IMR-90 (cell line): ENCODE measurements around the gene MOV10. TPM values are rescaled to one million over a fixed set of nuclear protein-coding genes. Genes with fewer than 3 reads are reported as not detected.
A peak's percentile ranks its signal among the peaks of the same experiment; 100 is the strongest.

ENCODE experiments used
- ATAC-seq: fragments of 200-7000 bp; cut with Tn5 transposase; 2 replicates; pipeline ENCODE4 v1.9.1; 2020; ENCODE audit warnings: low read depth, mild to moderate bottlenecking, moderate library complexity
- BruUV-seq: library from RNA; stranded (reverse); fragments of 400-500 nt; replicated peaks from 2 replicates; lab custom pipeline; 2021; lab: Mats Ljungman, UMichigan
- CTCF ChIA-PET: fragments of 300-600 bp; formaldehyde crosslinking; extraction: SDS; loops from one replicate; lab custom pipeline; 2021; ENCODE audit warnings: antibody characterized with exemption; lab: Yijun Ruan, JAX
- POLR2A ChIA-PET: fragments of 300-600 bp; sonication (Branson Sonifier 250); formaldehyde crosslinking; loops from one replicate; lab custom pipeline; 2022; ENCODE audit warnings: antibody characterized with exemption; ENCODE audit not compliant: unreplicated experiment; lab: Charles Lee
- DNase-seq: peaks from one replicate; pipeline ENCODE4 v3.0.0; 2013
- H2AFZ ChIP-seq: replicated peaks from 2 replicates; pipeline ENCODE3; 2013; ENCODE audit warnings: low read length, mild to moderate bottlenecking; ENCODE audit not compliant: poor library complexity
- H2AK5ac ChIP-seq: 2 replicates; pipeline ENCODE4 v1.6.1; 2013; ENCODE audit warnings: low read depth, low read length, inconsistent platforms
- H2AK9ac ChIP-seq: replicated peaks from 2 replicates; pipeline ENCODE3; 2013; ENCODE audit warnings: mild to moderate bottlenecking, low read depth, low read length, moderate library complexity; ENCODE audit not compliant: poor library complexity
- H2BK120ac ChIP-seq: 2 replicates; pipeline ENCODE4 v1.6.1; 2013; ENCODE audit warnings: low read depth, low read length, inconsistent platforms
- H2BK15ac ChIP-seq: 3 replicates; pipeline ENCODE4 v1.6.1; 2013; ENCODE audit warnings: low read depth, low read length, inconsistent platforms
- H2BK20ac ChIP-seq: 2 replicates; pipeline ENCODE4 v1.6.1; 2013; ENCODE audit warnings: low read depth, mild to moderate bottlenecking, inconsistent platforms, low read length, moderate library complexity
- H2BK5ac ChIP-seq: 2 replicates; pipeline ENCODE4 v1.6.1; 2013; ENCODE audit warnings: mild to moderate bottlenecking, low read depth, low read length, inconsistent platforms; ENCODE audit not compliant: poor library complexity, severe bottlenecking
- H3K14ac ChIP-seq: replicated peaks from 2 replicates; pipeline ENCODE4 v1.6.1; 2013; ENCODE audit warnings: low read depth, low read length, inconsistent platforms
- H3K18ac ChIP-seq: 2 replicates; pipeline ENCODE4 v1.6.1; 2013; ENCODE audit warnings: low read depth, low read length, control low read depth
- H3K23ac ChIP-seq: 2 replicates; pipeline ENCODE4 v1.6.1; 2013; ENCODE audit warnings: low read depth, low read length, inconsistent platforms
- H3K27ac ChIP-seq: 2 replicates; pipeline ENCODE4 v1.5.1; 2013; ENCODE audit warnings: mild to moderate bottlenecking, control low read depth, low read length; ENCODE audit not compliant: insufficient read depth
- H3K27me3 ChIP-seq: 2 replicates; pipeline ENCODE4 v1.6.1; 2013; ENCODE audit warnings: low read length; ENCODE audit not compliant: control insufficient read depth, insufficient read depth
- H3K36me3 ChIP-seq: 2 replicates; pipeline ENCODE4 v1.6.1; 2013; ENCODE audit warnings: low read length, mixed read lengths; ENCODE audit not compliant: control insufficient read depth, insufficient read depth
- H3K4ac ChIP-seq: 2 replicates; pipeline ENCODE4 v1.6.1; 2013; ENCODE audit warnings: low read depth, low read length, inconsistent platforms
- H3K4me1 ChIP-seq: 2 replicates; pipeline ENCODE4 v1.6.1; 2013; ENCODE audit warnings: low read length, mixed read lengths; ENCODE audit not compliant: control insufficient read depth, insufficient read depth
- H3K4me2 ChIP-seq: 2 replicates; pipeline ENCODE4 v1.6.1; 2013; ENCODE audit warnings: low read depth, mild to moderate bottlenecking, control low read depth, low read length, moderate library complexity
- H3K4me3 ChIP-seq: 2 replicates; pipeline ENCODE4 v1.5.1; 2013; ENCODE audit warnings: low read depth, mild to moderate bottlenecking, control low read depth, low read length, moderate library complexity; ENCODE audit not compliant: insufficient read depth
- H3K56ac ChIP-seq: 2 replicates; pipeline ENCODE4 v1.6.1; 2013; ENCODE audit warnings: low read length, inconsistent platforms; ENCODE audit not compliant: insufficient read depth; ENCODE audit errors: extremely low read depth
- H3K79me1 ChIP-seq, 2 experiments: 2 replicates each; pipeline ENCODE4 v1.6.1; 2013; ENCODE audit warnings: low read length in 2 of 2, inconsistent platforms in 1 of 2, low read depth in 1 of 2
- H3K9ac ChIP-seq: 2 replicates; pipeline ENCODE4 v1.6.1; 2013; ENCODE audit warnings: low read depth, low read length, control low read depth
- H3K9me1 ChIP-seq: 2 replicates; pipeline ENCODE4 v1.6.1; 2013; ENCODE audit warnings: low read length, inconsistent platforms; ENCODE audit not compliant: insufficient read depth
- H3K9me3 ChIP-seq: 2 replicates; pipeline ENCODE4 v1.6.1; 2013; ENCODE audit warnings: low read length; ENCODE audit not compliant: control insufficient read depth, insufficient read depth
- H4K20me1 ChIP-seq: 2 replicates; pipeline ENCODE4 v1.6.1; 2013; ENCODE audit warnings: low read length, inconsistent platforms; ENCODE audit not compliant: insufficient read depth
- H4K5ac ChIP-seq: 2 replicates; pipeline ENCODE4 v1.6.1; 2013; ENCODE audit warnings: mild to moderate bottlenecking, low read depth, low read length, control low read depth
- H4K8ac ChIP-seq, 2 experiments: 2 replicates each; pipeline ENCODE4 v1.6.1; 2013; ENCODE audit warnings: low read depth in 2 of 2, low read length in 2 of 2, control low read depth in 1 of 2, inconsistent platforms in 1 of 2
- H4K91ac ChIP-seq: 2 replicates; pipeline ENCODE4 v1.6.1; 2013; ENCODE audit warnings: low read depth, low read length, inconsistent platforms; ENCODE audit not compliant: insufficient read depth
- CEBPB ChIP-seq: IDR thresholded peaks from 2 replicates; pipeline ENCODE4 v1.6.1; 2012; ENCODE audit warnings: low read depth, low read length, improper control_type of control experiment
- FOS ChIP-seq: fragments of 150-350 bp; IDR thresholded peaks from 2 replicates; pipeline ENCODE4 v1.6.1; 2016; ENCODE audit warnings: low read depth, low read length
- RAD21 ChIP-seq: IDR thresholded peaks from 2 replicates; pipeline ENCODE4 v1.6.1; 2012; ENCODE audit warnings: low read length, improper control_type of control experiment
- SMC3 ChIP-seq: fragments of 150-350 bp; IDR thresholded peaks from 2 replicates; pipeline ENCODE4 v1.6.1; 2016; ENCODE audit warnings: low read depth, mild to moderate bottlenecking, antibody characterized with exemption, low read length, moderate library complexity
- WGBS, 2 experiments: methylation state at CpG; one replicate each; pipeline versions ENCODE4 v1.1.5 to v1.1.7; 2013; ENCODE audit warnings: missing lambda C conversion rate in 2 of 2; ENCODE audit not compliant: insufficient read length in 1 of 2; ENCODE audit errors: extremely low coverage in 2 of 2; 5-methylcytosine and 5-hydroxymethylcytosine counted together
- dilution Hi-C: fragments of 300-500 bp; cut with HindIII; formaldehyde crosslinking; loops from one replicate; pipeline ENCODE4 v1.14.3; 2018; ENCODE audit warnings: low sequenced_read_pairs; ENCODE audit not compliant: unreplicated experiment
- in situ Hi-C: fragments of 300-500 bp; cut with MboI; formaldehyde crosslinking; loops from 3 replicates; pipeline ENCODE4 v1.14.3; 2019; ENCODE audit warnings: low sequenced_read_pairs, inconsistent platforms, mixed read lengths
- intact Hi-C: fragments of 100-400 bp; cut with micrococcal nuclease; formaldehyde crosslinking; loops from 2 replicates; pipeline ENCODE4 v1.10.0; 2022
- polyA plus RNA-seq, 3 experiments: library from polyadenylated mRNA; depleted of rRNA; stranded (reverse); fragments of >200 nt; gene quantifications; 2 replicates each; pipeline ENCODE4 v1.2.3, GENCODE V29; 2012; ENCODE audit warnings: low replicate concordance in 1 of 3
- total RNA-seq: library from RNA; depleted of rRNA; stranded (reverse); fragments of >200 nt; gene quantifications from 2 replicates; pipeline ENCODE4 v1.2.3, GENCODE V29; 2012
- TF ChIP-seq, protein P1 (sequence below): conservative IDR thresholded peaks from 2 replicates; pipeline ENCODE4 v1.5.1; 2012; ENCODE audit warnings: mild to moderate bottlenecking, low read depth, low read length, improper control_type of control experiment
- TF ChIP-seq, protein P2 (sequence below): fragments of 150-350 bp; IDR thresholded peaks from 2 replicates; pipeline ENCODE4 v1.6.1; 2016; ENCODE audit warnings: low read depth, mild to moderate bottlenecking, low read length, moderate library complexity, borderline replicate concordance

Gene MOV10
- total and polyA plus RNA-seq, 2 of the 4 experiments (the other 2 are of a cell fraction), result 36.7 to 103 TPM

DNA sequence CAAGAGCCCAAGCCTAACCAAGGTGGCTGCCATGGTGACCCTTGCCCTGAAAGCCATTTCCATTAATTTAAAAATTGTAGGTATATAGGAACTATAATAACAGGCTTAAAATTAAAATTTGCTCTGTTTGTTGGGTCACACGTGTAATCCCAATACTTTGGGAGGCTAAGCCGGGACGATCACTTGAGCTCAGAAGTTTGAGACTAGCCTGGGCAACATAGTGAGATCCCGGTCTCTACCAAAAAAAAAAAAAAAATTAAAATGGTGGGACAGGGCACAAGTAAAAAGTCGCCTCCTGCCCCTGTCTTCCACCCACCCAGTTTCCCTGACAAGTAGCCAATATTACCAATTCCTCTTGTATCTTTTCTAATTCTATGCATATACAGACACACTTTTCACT is 48.3 kb upstream of the MOV10 start:
- no peak overlapping the region for H3K56ac ChIP-seq
- no peak overlapping the region for H3K14ac ChIP-seq
- H3K27ac ChIP-seq, result no peak overlapping the region
- H2BK20ac ChIP-seq, result no peak overlapping the region
- no peak overlapping the region for H3K4me3 ChIP-seq
- H2AK5ac ChIP-seq, result no peak overlapping the region; the same call in 1 of the 2 replicates
- DNase-seq, result no peak
- no peaks in the 10 kb centered on the region for H3K27me3 ChIP-seq
- no peak for ATAC-seq
- peaks cover 89% of the 10 kb centered on the region for H4K20me1 ChIP-seq
- no peak overlapping the region for H2BK5ac ChIP-seq
- H2BK120ac ChIP-seq, result no peak overlapping the region
- peaks cover 0 to 54% of the 10 kb centered on the region in 2 experiments; a peak in 2 of 4 replicates for H3K79me1 ChIP-seq
- TF ChIP-seq CEBPB, result no peak
- TF ChIP-seq, protein P1, sequence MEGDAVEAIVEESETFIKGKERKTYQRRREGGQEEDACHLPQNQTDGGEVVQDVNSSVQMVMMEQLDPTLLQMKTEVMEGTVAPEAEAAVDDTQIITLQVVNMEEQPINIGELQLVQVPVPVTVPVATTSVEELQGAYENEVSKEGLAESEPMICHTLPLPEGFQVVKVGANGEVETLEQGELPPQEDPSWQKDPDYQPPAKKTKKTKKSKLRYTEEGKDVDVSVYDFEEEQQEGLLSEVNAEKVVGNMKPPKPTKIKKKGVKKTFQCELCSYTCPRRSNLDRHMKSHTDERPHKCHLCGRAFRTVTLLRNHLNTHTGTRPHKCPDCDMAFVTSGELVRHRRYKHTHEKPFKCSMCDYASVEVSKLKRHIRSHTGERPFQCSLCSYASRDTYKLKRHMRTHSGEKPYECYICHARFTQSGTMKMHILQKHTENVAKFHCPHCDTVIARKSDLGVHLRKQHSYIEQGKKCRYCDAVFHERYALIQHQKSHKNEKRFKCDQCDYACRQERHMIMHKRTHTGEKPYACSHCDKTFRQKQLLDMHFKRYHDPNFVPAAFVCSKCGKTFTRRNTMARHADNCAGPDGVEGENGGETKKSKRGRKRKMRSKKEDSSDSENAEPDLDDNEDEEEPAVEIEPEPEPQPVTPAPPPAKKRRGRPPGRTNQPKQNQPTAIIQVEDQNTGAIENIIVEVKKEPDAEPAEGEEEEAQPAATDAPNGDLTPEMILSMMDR, result no peak
- TF ChIP-seq FOS, result no peak
- TF ChIP-seq, protein P2, sequence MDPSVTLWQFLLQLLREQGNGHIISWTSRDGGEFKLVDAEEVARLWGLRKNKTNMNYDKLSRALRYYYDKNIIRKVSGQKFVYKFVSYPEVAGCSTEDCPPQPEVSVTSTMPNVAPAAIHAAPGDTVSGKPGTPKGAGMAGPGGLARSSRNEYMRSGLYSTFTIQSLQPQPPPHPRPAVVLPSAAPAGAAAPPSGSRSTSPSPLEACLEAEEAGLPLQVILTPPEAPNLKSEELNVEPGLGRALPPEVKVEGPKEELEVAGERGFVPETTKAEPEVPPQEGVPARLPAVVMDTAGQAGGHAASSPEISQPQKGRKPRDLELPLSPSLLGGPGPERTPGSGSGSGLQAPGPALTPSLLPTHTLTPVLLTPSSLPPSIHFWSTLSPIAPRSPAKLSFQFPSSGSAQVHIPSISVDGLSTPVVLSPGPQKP, result no peak
- TF ChIP-seq SMC3, result no peak
- TF ChIP-seq RAD21, result no peak
- H2AK9ac ChIP-seq, result no peak overlapping the region
- ChIA-PET POLR2A (no interaction called here), CTCF (interaction anchor here (0.7 kb wide), 1 partner anchor 673 kb away, joined by 4 read pairs; no protein-coding TSS in a partner anchor)
- 0 out of 4 replicates have a peak overlapping the region, but pooled peaks of 1 of the 2 experiments have one; percentile 2 for H4K8ac ChIP-seq
- dilution Hi-C loops, result no loop called here
- H3K23ac ChIP-seq, result peak overlapping the region; percentile 35; the same call in 1 of the 2 replicates
- H2BK15ac ChIP-seq, result no peak overlapping the region
- H2AFZ ChIP-seq, result no peak overlapping the region
- H3K9me1 ChIP-seq, result peaks cover 7% of the 10 kb centered on the region
- H3K4me2 ChIP-seq, result no peak overlapping the region
- no peak overlapping the region for H4K5ac ChIP-seq
- no peak overlapping the region for H4K91ac ChIP-seq
- no peak overlapping the region for H3K4ac ChIP-seq
- 100% methylated on average over 3 of the region's 5 CpGs; no CpG with 5 or more reads in 1 of the 2 experiments for WGBS, 2 experiments
- H3K18ac ChIP-seq, result no peak overlapping the region
- no peaks in the 10 kb centered on the region for H3K9me3 ChIP-seq
- BruUV-seq, result no TSS peak
- in situ Hi-C loops, result no loop called here
- intact Hi-C loops, result no loop called here
- peaks cover 5% of the 10 kb centered on the region for H3K36me3 ChIP-seq
- H3K9ac ChIP-seq, result no peak overlapping the region
- peaks cover 2% of the 10 kb centered on the region; the same call in 1 of the 2 replicates for H3K4me1 ChIP-seq
